GM19099 (cell line): ENCODE results near the gene ZNF740.
A peak's percentile ranks its signal among the peaks of the same experiment; 100 is the strongest.

ENCODE experiments used
- POLR2A ChIP-seq: IDR thresholded peaks from 3 replicates; pipeline ENCODE4 v1.6.1; 2011; ENCODE audit warnings: low read depth; ENCODE audit not compliant: insufficient read length; ENCODE audit errors: extremely low read depth

Gene ZNF740

GRCh38 chr12:53187145-53187899 lies 6.8 kb downstream of the ZNF740 start:
- no peak for TF ChIP-seq POLR2A

GRCh38 chr12:53190108-53190729 lies 9.7 kb downstream of the ZNF740 start:
- TF ChIP-seq POLR2A, result peak; percentile 33

- TF ChIP-seq POLR2A, result no peak
Measured at GRCh38 chr12:53191096-53191884, 10.8 kb downstream of the ZNF740 start.

GRCh38 chr12:53191885-53192530 lies 11.5 kb downstream of the ZNF740 start:
- no peak for TF ChIP-seq POLR2A

GRCh38 chr12:53192531-53193021 lies 12.1 kb downstream of the ZNF740 start:
- TF ChIP-seq POLR2A, result no peak

- no peak for TF ChIP-seq POLR2A
Measured at GRCh38 chr12:53193040-53193439, 12.5 kb downstream of the ZNF740 start.

- TF ChIP-seq POLR2A, result no peak
Measured at GRCh38 chr12:53193985-53194716, 13.6 kb downstream of the ZNF740 start.

- TF ChIP-seq POLR2A, result no peak
Measured at GRCh38 chr12:53194973-53195372, 14.5 kb downstream of the ZNF740 start.

- no peak for TF ChIP-seq POLR2A
Measured at GRCh38 chr12:53195516-53196420, 15.2 kb downstream of the ZNF740 start.

GRCh38 chr12:53196486-53196885 lies 16.0 kb downstream of the ZNF740 start:
- no peak for TF ChIP-seq POLR2A

GRCh38 chr12:53197011-53197640 lies 16.6 kb downstream of the ZNF740 start:
- TF ChIP-seq POLR2A, result no peak

- no peak for TF ChIP-seq POLR2A
Measured at GRCh38 chr12:53198486-53199110, 18.1 kb downstream of the ZNF740 start.
